Stimulated activated naive CD4-positive, alpha-beta T cell (primary cell): ENCODE measurements around the gene C20orf204.

ENCODE experiments used
- DNase-seq, 6 experiments: peaks; one replicate each; lab custom pipeline; 2025; lab: John Stamatoyannopoulos, UW

Gene C20orf204

GRCh38 chr20:64042054-64042781 is 6.2 kb downstream of the C20orf204 start:
- peak in 1 of 6 experiments; percentile 40 for DNase-seq

DNA sequence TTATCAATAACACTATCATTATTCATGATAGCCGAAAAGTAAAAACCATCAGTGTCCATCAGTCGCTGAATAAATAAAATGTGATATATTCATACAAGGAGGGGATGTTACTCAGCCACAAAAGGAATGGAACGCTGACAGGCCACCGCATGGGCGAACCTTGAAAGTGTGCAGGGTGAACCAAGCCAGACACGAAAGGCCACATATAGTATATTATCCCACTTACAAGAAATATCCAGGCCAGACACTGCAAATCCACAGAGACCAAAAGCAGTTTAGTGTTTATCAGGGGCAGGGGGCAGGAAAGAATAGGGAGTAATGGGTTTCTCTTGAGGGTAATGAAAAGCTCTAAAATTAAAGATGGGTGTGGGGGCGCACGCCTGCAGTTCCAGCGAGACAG is 7.8 kb downstream of the C20orf204 start:
- no peak for DNase-seq

- DNase-seq, result no peak
Measured at GRCh38 chr20:64044484-64045247, 8.7 kb downstream of the C20orf204 start.

- no peak for DNase-seq
Measured at GRCh38 chr20:64045346-64046011, 9.5 kb downstream of the C20orf204 start.

DNA sequence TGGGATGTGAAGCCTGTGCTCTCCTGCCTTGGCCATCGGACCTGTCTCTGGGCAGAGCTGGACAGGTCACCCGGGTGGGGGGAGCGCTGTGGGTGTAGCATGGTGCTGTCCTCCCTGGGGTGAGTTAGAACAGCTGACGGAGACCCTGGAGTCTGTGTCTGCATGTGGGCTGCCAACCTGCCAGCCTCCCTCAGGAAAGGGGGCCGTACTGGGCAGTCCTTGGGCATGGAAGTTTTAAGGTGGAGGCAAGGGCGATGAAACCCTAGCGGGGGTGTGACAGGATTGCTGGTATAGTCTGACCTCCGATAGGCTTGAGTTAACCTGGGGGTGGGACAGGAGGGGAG is 11.0 kb downstream of the C20orf204 start:
- no peak for DNase-seq

DNA sequence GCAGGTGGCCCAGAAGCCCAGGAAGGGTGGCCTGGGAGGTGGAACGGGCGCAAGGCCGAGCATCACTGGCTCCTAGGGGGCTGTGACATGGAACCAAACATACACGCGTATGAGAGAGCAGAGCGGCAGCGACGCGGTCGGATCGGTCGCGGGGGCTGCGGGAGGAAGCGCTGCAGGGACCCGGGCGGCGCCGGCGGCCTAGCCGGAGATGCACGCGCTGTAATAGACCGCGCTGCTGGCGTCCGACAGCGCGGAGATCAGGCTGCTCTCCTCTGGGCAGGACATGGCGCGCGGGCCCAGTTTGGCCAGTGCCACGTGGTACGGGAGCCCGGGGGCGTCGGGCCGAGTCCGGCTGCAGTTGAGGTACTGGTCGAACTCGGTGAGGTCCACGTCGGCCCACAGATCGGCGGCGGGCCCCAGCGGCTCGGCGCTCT is 12.0 kb downstream of the C20orf204 start:
- DNase-seq, result no peak

- no peak for DNase-seq
Measured at GRCh38 chr20:64048402-64049044, 12.5 kb downstream of the C20orf204 start.

DNA sequence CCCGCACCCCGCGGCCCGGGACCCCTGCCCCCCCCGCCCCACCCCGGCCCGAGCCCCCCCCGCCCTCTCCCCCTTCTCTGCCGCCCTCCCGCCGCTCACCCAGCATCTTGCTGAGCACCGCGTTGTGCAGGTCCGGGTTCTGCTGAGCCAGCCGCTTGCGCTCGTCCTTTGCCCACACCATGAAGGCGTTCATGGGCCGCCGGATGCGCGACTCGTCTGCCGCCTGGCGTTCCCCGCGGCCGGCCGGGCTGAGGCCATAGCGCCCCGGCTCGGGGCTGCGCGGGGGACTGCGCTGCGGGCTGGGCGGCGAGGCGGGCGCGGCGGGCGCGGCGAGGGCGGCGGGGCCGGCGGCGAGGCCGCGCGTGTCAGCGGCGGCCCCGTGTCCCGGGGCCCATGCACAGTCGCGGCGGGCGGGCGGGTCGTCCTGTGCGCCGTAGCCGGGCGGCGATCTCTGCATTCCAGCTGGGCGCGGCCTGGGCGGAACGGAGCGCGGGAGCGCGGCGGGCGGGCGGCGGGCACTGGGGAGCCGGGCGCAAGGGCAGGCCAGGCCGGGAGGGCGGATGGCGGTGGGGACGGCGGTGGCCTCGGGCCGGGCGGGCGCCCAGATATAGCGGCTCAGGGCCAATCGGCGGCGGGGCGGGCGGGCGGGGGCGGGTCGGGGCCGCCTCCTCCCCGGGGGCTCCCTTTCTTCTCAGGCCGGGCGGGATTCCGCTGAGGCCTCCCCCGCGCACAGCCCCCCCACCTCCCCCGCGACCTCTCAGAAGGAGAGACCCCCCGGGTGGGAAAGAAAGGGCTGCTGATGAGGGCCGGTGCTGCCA is 13.3 kb downstream of the C20orf204 start, which contains the start of gene SOX18:
Gene SOX18, minus strand, starts transcription at position 580 of the 818 bp plus-strand sequence. Its CDS starts 123 bp downstream, at position 457.
- DNase-seq, result peak in 1 of 6 experiments; percentile 18

GRCh38 chr20:64049878-64050260 is 13.9 kb downstream of the C20orf204 start:
- DNase-seq, result no peak

- DNase-seq, result no peak
Measured at GRCh38 chr20:64050261-64051032, 14.5 kb downstream of the C20orf204 start.

DNA sequence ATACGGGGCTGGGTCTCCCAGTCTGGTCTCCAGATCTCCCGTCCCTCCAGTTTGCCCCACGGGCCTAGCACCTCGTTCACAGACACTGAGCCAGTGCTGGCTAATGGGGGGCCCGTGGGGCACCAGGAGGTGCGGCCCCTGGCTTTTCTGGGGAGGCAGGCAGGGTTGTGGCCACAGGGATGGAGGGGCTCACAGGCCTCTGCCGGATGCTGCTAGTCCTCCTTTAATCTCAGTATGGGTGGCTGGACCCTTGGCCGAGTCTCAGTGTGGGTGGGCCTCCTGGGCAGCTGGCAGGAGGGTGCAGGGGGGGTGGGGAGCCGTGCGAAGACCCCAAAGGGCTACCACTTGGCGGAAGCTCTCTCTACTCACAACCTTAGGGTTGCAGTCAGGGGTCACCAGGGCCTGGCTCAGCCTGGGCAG is 15.1 kb downstream of the C20orf204 start:
- DNase-seq, result no peak

- no peak for DNase-seq
Measured at GRCh38 chr20:64051561-64052325, 15.8 kb downstream of the C20orf204 start.

- no peak for DNase-seq
Measured at GRCh38 chr20:64052326-64052722, 16.3 kb downstream of the C20orf204 start.

DNA sequence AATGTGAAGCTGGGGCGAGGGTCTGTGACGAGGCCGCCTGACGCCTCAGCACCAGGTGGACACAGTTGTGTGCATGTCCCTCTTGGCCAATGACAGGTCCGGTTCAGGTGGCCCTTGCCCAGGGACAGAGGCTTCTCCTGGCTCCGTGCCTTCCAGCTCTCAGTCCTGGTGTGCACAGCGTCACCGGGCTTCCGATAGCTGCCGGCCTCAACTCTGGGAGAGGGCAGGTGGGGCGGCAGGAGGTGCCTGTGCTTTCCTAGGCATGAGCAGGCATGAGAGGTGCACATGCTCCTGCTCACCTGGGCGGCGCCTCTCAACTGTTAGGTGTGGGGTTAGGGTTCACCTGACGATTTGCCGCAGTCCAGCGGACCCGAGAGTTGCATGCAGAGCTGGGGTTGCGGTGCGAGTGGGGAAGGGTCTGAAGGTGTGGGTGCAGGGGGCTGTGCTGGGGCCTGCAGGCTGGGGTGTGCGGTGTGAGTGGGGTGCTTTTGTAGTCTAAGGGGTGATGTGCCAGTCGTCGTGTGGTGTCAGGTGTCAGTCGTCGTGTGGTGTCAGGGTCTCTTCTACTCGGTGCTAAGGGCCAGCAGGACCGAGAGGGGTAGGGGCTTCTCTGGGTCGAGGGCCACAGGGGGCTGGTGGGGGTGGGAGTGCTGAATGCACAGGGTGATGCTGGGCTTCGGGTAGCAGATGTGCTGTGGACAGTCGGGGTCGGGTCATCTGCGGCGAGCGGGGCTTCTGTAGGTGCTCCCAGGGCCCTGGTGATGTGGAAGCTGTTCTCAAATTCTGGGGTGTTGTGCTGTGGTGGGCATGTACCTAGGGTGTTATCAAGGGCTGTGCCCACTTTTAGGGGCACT is 17.2 kb downstream of the C20orf204 start:
- DNase-seq, result no peak

DNA sequence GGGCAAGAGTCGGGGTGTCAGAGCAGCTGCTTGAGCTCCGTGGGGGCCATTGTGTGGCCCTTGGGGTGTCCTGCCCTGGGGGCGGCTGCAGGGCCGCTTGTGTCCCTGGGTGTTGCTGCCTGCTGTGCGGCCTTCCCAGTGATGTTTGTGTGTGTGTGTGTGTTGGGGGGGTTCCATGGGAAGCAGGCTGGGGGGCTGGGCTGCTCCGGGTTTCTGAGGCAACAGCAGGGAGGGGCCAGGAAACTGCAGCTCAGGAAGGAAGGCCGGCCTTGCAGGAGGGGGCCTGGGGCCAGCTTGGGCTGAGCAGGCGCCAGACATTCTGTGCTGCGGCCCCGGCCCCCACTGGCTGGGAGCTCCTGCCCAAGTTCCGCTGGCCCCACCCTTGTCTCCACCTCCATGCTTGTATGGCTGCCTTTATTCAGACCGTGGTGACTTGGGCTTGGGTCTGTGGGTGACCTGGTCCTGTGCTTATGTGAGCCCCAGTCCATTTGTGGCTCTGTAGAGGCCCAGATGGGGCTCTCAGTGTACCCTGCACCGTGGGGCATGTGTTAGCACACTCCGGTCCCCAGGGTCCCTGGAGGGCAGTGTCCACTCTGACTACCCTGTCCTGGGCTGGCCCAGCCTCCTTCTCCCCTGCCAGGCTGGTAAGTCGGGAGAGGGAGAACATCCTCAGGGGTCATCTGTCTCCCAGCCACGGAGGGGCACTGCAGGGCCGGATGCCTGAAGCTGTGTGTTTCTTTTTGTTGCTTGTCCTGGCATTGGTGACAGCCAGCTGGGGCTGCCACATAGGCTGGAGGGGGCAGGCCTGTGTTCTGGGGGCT is 18.1 kb downstream of the C20orf204 start:
- DNase-seq, result no peak

- DNase-seq, result no peak
Measured at GRCh38 chr20:64055396-64055892, 19.5 kb downstream of the C20orf204 start.

DNA sequence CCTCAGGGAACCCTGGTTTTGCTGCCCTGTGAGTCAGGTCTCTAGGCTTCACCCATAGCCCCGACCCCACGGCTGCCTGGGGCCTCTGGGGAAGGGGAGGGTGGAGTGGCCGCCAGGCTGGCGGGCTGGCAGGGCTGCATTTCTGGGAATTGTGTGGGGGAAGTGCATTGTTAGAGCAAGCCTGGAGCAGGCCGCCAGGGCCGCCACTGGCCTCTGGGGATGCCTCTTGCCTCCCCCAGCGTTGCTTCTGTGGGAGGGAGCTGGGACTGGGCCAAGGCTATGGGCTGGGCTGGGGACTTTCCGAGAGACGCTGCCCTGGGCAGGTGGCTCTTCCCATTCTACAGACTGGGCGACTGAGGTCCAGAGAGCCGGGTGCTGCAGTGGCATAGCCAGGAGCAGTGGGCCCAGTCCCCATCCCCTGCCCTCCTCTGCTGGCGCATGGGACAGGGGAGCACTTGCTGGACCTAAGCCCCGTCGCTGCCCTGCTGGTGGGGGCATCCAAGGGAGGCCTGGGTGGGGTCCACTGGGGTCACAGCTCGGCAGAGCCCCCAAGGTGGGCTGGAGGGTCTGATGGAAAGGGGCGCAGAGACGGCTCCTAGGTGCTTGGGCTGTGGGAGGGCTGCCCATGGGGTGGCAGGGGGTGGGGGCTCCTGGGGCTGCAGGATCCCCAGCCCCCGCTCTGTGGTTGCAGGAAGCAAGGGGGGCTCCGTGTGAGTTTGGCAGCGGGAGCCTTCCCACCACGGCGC is 20.1 kb downstream of the C20orf204 start:
- no peak for DNase-seq
